ENCODE measurements around the gene MICU1.

MICU1 gene

GRCh38 chr10:72539137-72539536, 86.7 kb downstream of the MICU1 start:
- Histone ChIP-seq H3K27ac (ENCODE audit: low read depth, low read length) (no peak overlapping the region), H3K27me3 (ENCODE audit: insufficient read depth, low read length) (no peaks in the 10 kb centered on the region), H2AFZ (ENCODE audit: low read length, unreplicated experiment) (no peak overlapping the region), H3K4me1 (ENCODE audit: control insufficient read depth, insufficient read depth, low read length, unreplicated experiment) (no peaks in the 10 kb centered on the region), H3K4me3 (ENCODE audit: low read depth, low read length) (no peak overlapping the region), H3K36me3 (ENCODE audit: insufficient read depth, low read length) (peaks cover 28% of the 10 kb centered on the region), H3K79me2 (ENCODE audit: control insufficient read depth, insufficient read depth, low read length, unreplicated experiment) (no peaks in the 10 kb centered on the region)

- Histone ChIP-seq H3K27ac (ENCODE audit: low read depth, low read length) (no peak overlapping the region), H2AFZ (ENCODE audit: low read length, unreplicated experiment) (no peak overlapping the region), H3K4me3 (ENCODE audit: low read depth, low read length) (no peak overlapping the region), H3K79me2 (ENCODE audit: control insufficient read depth, insufficient read depth, low read length, unreplicated experiment) (no peaks in the 10 kb centered on the region), H3K27me3 (ENCODE audit: insufficient read depth, low read length) (no peaks in the 10 kb centered on the region), H3K4me1 (ENCODE audit: control insufficient read depth, insufficient read depth, low read length, unreplicated experiment) (peaks cover 10% of the 10 kb centered on the region), H3K36me3 (ENCODE audit: insufficient read depth, low read length) (peaks cover 3% of the 10 kb centered on the region; the same call in 1 of the 2 replicates)
Observed at GRCh38 chr10:72525689-72526088, 100.2 kb downstream of the MICU1 start.

DNA sequence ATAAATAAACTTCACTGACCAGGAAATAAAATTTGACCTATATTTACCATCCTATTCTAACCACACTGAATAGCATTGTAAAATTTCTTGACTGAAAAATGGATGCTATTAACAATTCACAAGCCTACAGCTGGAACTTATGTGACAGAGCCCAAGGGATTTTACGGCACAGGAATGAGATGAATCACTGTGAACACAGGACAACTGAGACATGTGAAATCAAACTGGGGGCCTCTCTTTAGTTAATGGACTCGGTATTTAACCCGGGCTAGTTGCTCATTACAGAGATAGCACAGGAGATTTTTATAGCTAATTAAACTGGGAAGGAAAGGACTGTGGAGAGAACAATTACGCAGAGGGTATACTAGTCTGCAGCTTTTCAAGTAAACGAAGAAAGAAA, 100.6 kb downstream of the MICU1 start:
- no peak overlapping the region for H3K27ac ChIP-seq (ENCODE audit: low read depth, low read length)
- no peaks in the 10 kb centered on the region for H3K79me2 ChIP-seq (ENCODE audit: control insufficient read depth, insufficient read depth, low read length, unreplicated experiment)
- H3K4me1 ChIP-seq (ENCODE audit: control insufficient read depth, insufficient read depth, low read length, unreplicated experiment), result peaks cover 10% of the 10 kb centered on the region

DNA sequence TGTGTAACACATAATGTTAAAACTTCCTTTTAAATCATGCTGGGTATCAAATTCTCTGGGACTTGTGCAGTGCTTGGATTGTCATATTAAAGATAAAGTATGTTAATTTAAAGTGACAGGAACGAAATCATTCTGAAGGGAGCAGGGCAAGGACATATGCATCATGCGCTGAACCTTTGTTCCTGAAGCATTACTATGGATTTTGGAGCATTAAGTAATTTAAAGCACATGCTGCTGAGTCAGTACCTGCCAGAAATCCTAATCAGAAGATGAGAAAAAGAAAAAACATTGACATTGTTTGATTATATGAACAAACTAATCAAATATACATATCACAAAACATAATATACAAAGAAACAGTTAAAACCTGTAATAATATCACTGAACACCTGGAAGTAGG, 101.4 kb downstream of the MICU1 start:
- peaks cover 3% of the 10 kb centered on the region; the same call in 1 of the 2 replicates for H3K36me3 ChIP-seq (ENCODE audit: insufficient read depth, low read length)
- peaks cover 10% of the 10 kb centered on the region for H3K4me1 ChIP-seq (ENCODE audit: control insufficient read depth, insufficient read depth, low read length, unreplicated experiment)
- no peak overlapping the region for H2AFZ ChIP-seq (ENCODE audit: low read length, unreplicated experiment)
- no peak overlapping the region for H3K27ac ChIP-seq (ENCODE audit: low read depth, low read length)
- H3K79me2 ChIP-seq (ENCODE audit: control insufficient read depth, insufficient read depth, low read length, unreplicated experiment), result no peaks in the 10 kb centered on the region
- no peaks in the 10 kb centered on the region for H3K27me3 ChIP-seq (ENCODE audit: insufficient read depth, low read length)
- no peak overlapping the region for H3K4me3 ChIP-seq (ENCODE audit: low read depth, low read length)

More for the DNA sequence above, 100.6 kb downstream of the MICU1 start:
- Histone ChIP-seq H3K36me3 (ENCODE audit: insufficient read depth, low read length) (peaks cover 3% of the 10 kb centered on the region; the same call in 1 of the 2 replicates), H3K4me3 (ENCODE audit: low read depth, low read length) (no peak overlapping the region), H3K27me3 (ENCODE audit: insufficient read depth, low read length) (no peaks in the 10 kb centered on the region), H2AFZ (ENCODE audit: low read length, unreplicated experiment) (no peak overlapping the region)

DNA sequence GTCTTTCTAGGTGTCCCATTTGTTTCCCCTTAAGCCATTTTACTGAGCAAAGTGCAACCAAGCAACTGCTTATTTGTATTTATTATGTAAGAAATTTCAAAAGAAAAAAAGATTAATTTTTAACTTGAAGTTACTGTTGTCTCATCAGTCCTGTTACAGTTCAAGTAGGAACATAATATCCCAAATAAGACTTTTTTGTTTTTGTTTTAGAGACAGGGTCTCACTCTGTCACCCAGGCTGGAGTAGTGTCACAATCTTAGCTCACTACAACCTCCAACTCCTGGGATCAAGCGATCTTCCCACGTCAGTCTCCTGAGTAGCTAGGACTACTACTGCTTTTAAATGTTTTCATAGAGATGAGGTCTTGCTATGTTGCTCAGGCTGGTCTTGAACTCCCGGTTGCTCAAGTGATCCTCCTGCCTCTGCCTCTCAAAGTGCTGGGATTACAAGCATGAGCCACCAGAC, 101.9 kb downstream of the MICU1 start:
- Histone ChIP-seq H3K4me3 (ENCODE audit: low read depth, low read length) (no peak overlapping the region), H2AFZ (ENCODE audit: low read length, unreplicated experiment) (no peak overlapping the region), H3K27me3 (ENCODE audit: insufficient read depth, low read length) (no peaks in the 10 kb centered on the region), H3K79me2 (ENCODE audit: control insufficient read depth, insufficient read depth, low read length, unreplicated experiment) (no peaks in the 10 kb centered on the region), H3K36me3 (ENCODE audit: insufficient read depth, low read length) (peaks cover 3% of the 10 kb centered on the region; the same call in 1 of the 2 replicates), H3K4me1 (ENCODE audit: control insufficient read depth, insufficient read depth, low read length, unreplicated experiment) (peaks cover 10% of the 10 kb centered on the region), H3K27ac (ENCODE audit: low read depth, low read length) (no peak overlapping the region)

- H2AFZ ChIP-seq (ENCODE audit: low read length, unreplicated experiment), result no peak overlapping the region
- no peak overlapping the region for H3K4me3 ChIP-seq (ENCODE audit: low read depth, low read length)
- H3K4me1 ChIP-seq (ENCODE audit: control insufficient read depth, insufficient read depth, low read length, unreplicated experiment), result peaks cover 10% of the 10 kb centered on the region
- H3K27me3 ChIP-seq (ENCODE audit: insufficient read depth, low read length), result no peaks in the 10 kb centered on the region
- H3K27ac ChIP-seq (ENCODE audit: low read depth, low read length), result no peak overlapping the region
- peaks cover 3% of the 10 kb centered on the region; the same call in 1 of the 2 replicates for H3K36me3 ChIP-seq (ENCODE audit: insufficient read depth, low read length)
- H3K79me2 ChIP-seq (ENCODE audit: control insufficient read depth, insufficient read depth, low read length, unreplicated experiment), result no peaks in the 10 kb centered on the region
Observed at GRCh38 chr10:72523062-72523461, 102.8 kb downstream of the MICU1 start.

DNA sequence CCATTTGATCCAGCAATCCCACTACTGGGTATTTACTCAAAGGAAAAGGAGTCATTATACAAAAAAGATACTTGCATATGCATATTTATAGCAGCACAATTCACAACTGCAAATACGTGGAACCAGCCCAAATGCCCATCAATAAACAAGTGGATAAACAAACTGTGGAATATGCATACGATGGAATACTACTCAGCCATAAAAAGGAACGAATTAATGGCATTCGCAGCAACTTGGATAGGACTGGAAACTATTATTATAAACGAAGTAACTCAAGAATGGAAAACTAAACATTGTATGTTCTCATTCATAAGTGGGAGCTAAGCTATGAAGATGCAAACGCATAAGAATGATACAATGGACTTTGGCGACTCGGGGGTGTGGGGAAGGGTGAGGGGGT, 108.6 kb downstream of the MICU1 start:
- H2AFZ ChIP-seq (ENCODE audit: low read length, unreplicated experiment), result no peak overlapping the region
- H3K4me1 ChIP-seq (ENCODE audit: control insufficient read depth, insufficient read depth, low read length, unreplicated experiment), result no peaks in the 10 kb centered on the region
- no peak overlapping the region for H3K27ac ChIP-seq (ENCODE audit: low read depth, low read length)
- H3K36me3 ChIP-seq (ENCODE audit: insufficient read depth, low read length), result 0 out of 2 replicates have a peak, but pooled peaks cover 5% of the 10 kb centered on the region
- no peak overlapping the region for H3K4me3 ChIP-seq (ENCODE audit: low read depth, low read length)
- no peaks in the 10 kb centered on the region for H3K79me2 ChIP-seq (ENCODE audit: control insufficient read depth, insufficient read depth, low read length, unreplicated experiment)
- no peaks in the 10 kb centered on the region for H3K27me3 ChIP-seq (ENCODE audit: insufficient read depth, low read length)

- Histone ChIP-seq H3K4me3 (ENCODE audit: low read depth, low read length) (no peak overlapping the region), H3K27me3 (ENCODE audit: insufficient read depth, low read length) (no peaks in the 10 kb centered on the region), H3K79me2 (ENCODE audit: control insufficient read depth, insufficient read depth, low read length, unreplicated experiment) (no peaks in the 10 kb centered on the region), H2AFZ (ENCODE audit: low read length, unreplicated experiment) (no peak overlapping the region), H3K4me1 (ENCODE audit: control insufficient read depth, insufficient read depth, low read length, unreplicated experiment) (no peaks in the 10 kb centered on the region), H3K36me3 (ENCODE audit: insufficient read depth, low read length) (0 out of 2 replicates have a peak, but pooled peaks cover 5% of the 10 kb centered on the region), H3K27ac (ENCODE audit: low read depth, low read length) (no peak overlapping the region)
Observed at GRCh38 chr10:72515455-72515854, 110.4 kb downstream of the MICU1 start.

GRCh38 chr10:72513910-72514309, 112.0 kb downstream of the MICU1 start:
- H2AFZ ChIP-seq (ENCODE audit: low read length, unreplicated experiment), result no peak overlapping the region
- H3K4me1 ChIP-seq (ENCODE audit: control insufficient read depth, insufficient read depth, low read length, unreplicated experiment), result no peaks in the 10 kb centered on the region
- H3K79me2 ChIP-seq (ENCODE audit: control insufficient read depth, insufficient read depth, low read length, unreplicated experiment), result no peaks in the 10 kb centered on the region
- no peaks in the 10 kb centered on the region for H3K27me3 ChIP-seq (ENCODE audit: insufficient read depth, low read length)
- no peak overlapping the region for H3K27ac ChIP-seq (ENCODE audit: low read depth, low read length)
- 0 out of 2 replicates have a peak, but pooled peaks cover 5% of the 10 kb centered on the region for H3K36me3 ChIP-seq (ENCODE audit: insufficient read depth, low read length)
- H3K4me3 ChIP-seq (ENCODE audit: low read depth, low read length), result no peak overlapping the region

DNA sequence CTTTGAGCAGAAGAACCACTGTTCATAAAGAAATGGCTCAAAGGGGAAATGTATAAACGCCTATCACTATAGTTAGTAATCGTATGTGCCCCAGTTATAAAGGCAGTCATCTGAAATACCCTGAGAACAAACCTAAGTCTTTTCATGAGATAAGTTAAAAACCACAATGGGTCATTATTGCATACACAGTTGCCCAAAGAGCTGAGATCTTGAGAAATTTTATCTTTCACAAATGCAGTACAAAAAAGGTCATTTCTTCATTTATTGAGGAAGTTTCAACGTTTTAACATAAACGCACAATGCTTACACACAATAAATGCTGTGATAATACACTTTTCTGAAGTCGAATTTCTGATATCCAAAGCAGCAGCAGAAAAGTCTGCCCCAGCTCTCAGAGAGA, 114.4 kb downstream of the MICU1 start:
- Histone ChIP-seq H3K27ac (ENCODE audit: low read depth, low read length) (no peak overlapping the region), H3K79me2 (ENCODE audit: control insufficient read depth, insufficient read depth, low read length, unreplicated experiment) (no peaks in the 10 kb centered on the region), H2AFZ (ENCODE audit: low read length, unreplicated experiment) (no peak overlapping the region), H3K4me1 (ENCODE audit: control insufficient read depth, insufficient read depth, low read length, unreplicated experiment) (no peaks in the 10 kb centered on the region), H3K36me3 (ENCODE audit: insufficient read depth, low read length) (0 out of 2 replicates have a peak, but pooled peaks cover 4% of the 10 kb centered on the region), H3K4me3 (ENCODE audit: low read depth, low read length) (no peak overlapping the region), H3K27me3 (ENCODE audit: insufficient read depth, low read length) (no peaks in the 10 kb centered on the region)

DNA sequence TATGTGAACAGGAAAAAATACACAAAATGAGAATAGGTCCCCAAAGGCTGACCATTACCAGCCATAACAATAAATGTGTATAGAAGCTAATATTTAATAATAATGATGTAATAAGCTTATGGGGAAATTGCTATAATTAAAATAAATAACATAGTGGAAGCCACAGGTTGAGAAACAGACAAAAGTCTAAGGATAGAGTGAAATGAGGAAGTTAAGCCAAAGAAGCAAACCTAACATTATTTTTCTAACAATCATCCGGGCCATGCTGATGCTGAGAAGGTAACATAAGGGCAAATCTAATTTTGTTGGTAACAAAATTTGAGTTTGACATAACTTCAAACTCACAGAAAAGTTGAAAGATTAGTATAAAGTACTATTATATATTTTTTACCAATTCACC, 115.9 kb downstream of the MICU1 start:
- Histone ChIP-seq H2AFZ (ENCODE audit: low read length, unreplicated experiment) (no peak overlapping the region), H3K27me3 (ENCODE audit: insufficient read depth, low read length) (no peaks in the 10 kb centered on the region), H3K4me3 (ENCODE audit: low read depth, low read length) (no peak overlapping the region), H3K27ac (ENCODE audit: low read depth, low read length) (no peak overlapping the region), H3K36me3 (ENCODE audit: insufficient read depth, low read length) (peaks cover 10% of the 10 kb centered on the region; the same call in 1 of the 2 replicates), H3K79me2 (ENCODE audit: control insufficient read depth, insufficient read depth, low read length, unreplicated experiment) (no peaks in the 10 kb centered on the region), H3K4me1 (ENCODE audit: control insufficient read depth, insufficient read depth, low read length, unreplicated experiment) (no peaks in the 10 kb centered on the region)

Measured in ACC112 (cell line).